Transverse colon (tissue), 3 donors: ENCODE measurements around the gene TRNT1.

Source experiments
- CTCF ChIP-seq, 5 experiments: fragments of 200-600 bp in 3 of 5; fragments of 450-650 bp in 2 of 5; sonication (generic) in 3 of 5; IDR thresholded peaks; 1 replicate in 2 of 5; 2 replicates in 3 of 5; pipeline ENCODE4 v1.5.1; 2016 to 2017; ENCODE audit warnings: antibody characterized with exemption in 5 of 5, inconsistent platforms in 3 of 5, mild to moderate bottlenecking in 2 of 5, moderate library complexity in 1 of 5
- EP300 ChIP-seq: sonication (generic); formaldehyde crosslinking; IDR thresholded peaks from one replicate; pipeline ENCODE4 v1.6.1; 2017; ENCODE audit warnings: antibody characterized with exemption, low read depth
- POLR2A ChIP-seq: fragments of 450-650 bp; IDR thresholded peaks from one replicate; pipeline ENCODE4 v1.6.1; 2016; ENCODE audit warnings: antibody characterized with exemption, mild to moderate bottlenecking, moderate library complexity

GRCh38 chr3:3157484-3157883 is 30.7 kb downstream of the TRNT1 start:
- TF ChIP-seq CTCF (IDR thresholded peaks at IDR 0.05) (no peak), POLR2A (no peak), EP300 (no peak)
